PC-3 (cell line): ENCODE measurements around the gene IQGAP3.

Experiments
- CTCF ChIP-seq: fragments of 300-600 bp; sonication (generic); conservative IDR thresholded peaks from 2 replicates; pipeline ENCODE4 v1.5.1; 2017; ENCODE audit warnings: antibody characterized with exemption, low read depth, mild to moderate bottlenecking, low read length
- EZH2phosphoT487 ChIP-seq: fragments of 300-600 bp; sonication (generic); IDR thresholded peaks from 2 replicates; pipeline ENCODE4 v1.6.1; 2018; ENCODE audit warnings: mild to moderate bottlenecking, antibody characterized with exemption, low read length, borderline replicate concordance

GRCh38 chr1:156550346-156550745 lies 22.0 kb downstream of the IQGAP3 start:
- TF ChIP-seq CTCF (no peak), EZH2phosphoT487 (no peak)
